Stimulated activated CD4-positive, alpha-beta T cell treated with anti-CD3 and anti-CD28 coated beads, Interleukin-2, amount 100 ng/mL, for 48 hours (primary cell): Measurements from ENCODE around the gene ALPP.
"Not testable (repeated sequence)": the region's sequence is repeated elsewhere in the genome, so short reads cannot be mapped to it uniquely, and the experiment has no call there.

Source experiments
- DNase-seq, 2 donors: peaks; one replicate each; pipeline ENCODE4 v3.0.0-alpha.2; 2020

ALPP gene

DNA sequence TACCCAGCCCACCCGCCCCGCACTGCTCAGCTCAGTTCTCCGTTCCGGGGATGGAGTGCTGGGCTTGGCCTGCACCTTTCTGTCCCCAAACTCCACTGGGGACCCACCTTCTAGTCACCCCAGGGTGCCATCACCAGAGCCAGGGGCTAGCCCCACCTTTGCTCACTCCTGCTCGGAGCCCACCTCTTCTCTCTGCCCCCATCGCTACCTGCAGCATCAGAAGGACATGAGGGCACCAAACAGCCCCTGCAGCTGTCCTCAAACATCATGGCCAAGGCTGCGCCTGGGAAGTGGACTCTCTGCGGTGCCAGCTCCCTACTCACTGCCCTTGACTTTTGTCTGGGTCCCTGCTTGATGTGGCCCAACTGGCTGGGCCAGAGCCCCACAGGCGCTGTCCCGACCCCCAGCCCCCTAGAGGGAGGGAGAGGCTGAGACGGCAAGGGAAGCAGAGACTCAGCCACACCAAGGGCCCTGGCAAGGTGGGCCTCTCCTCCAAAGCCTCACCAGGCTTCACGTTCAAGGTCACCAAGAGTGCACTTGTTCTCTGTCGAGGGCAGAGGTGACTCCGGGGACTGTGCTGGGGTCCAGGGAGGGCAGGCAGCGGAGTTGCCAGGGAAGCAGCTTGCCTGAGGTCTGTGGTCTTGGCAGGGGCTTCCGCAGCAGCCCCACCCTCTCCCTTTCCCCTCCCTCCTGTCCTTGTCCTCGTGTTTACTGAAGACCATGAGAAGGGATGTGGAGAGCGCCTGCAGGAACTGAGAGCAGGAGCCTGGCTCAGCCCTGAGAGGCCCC lies 13.6 kb upstream of the ALPP start:
- DNase-seq: not testable (repeated sequence)

DNA sequence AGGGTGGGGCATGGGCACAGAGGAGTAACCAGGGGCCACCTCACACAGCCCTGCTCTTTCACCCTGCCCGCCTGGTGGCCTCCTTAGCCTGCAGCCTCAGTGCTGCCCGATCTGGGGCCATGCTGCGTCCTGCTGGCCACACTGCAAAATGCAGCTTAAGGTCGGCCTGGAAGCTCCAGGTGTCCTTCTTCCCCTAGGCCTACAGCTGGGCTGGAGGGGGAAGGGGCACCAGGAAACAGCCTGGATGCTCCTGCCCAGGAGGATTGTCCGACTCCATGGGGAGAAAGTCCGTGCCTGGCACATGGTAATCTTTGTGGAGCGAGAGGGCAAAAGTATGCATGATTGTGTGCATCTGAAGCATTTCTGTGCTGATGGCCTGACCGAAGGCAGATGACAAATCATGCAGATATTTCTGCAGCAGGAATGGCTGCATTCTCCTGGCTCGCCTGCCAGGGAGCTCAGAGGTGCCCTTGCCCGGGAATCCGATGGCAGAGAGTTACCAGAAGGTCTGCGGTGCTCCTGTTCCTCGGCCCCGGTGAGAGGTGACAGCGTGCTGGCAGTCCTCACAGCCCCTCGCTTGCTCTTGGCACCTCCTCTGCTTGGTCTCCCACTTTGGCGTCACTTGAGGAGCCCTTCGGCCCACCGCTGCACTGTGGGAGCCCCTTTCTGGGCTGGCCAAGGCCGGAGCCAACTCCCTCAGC lies 12.8 kb upstream of the ALPP start:
- no peak for DNase-seq

DNA sequence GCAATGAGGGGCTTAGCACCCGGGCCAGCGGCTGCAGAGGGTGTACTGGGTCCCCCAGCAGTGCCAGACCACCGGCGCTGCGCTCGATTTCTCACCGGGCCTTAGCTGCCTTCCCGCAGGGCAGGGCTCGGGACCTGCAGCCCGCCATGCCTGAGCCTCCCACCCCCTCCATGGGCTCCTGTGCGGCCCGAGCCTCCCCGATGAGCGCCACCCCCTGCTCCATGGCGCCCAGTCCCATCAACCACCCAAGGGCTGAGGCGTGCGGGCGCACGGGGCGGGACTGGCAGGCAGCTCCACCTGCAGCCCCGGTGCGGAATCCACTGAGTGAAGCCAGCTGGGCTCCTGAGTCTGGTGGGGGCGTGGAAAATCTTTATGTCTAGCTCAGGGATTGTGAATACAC lies 12.1 kb upstream of the ALPP start:
- not testable (repeated sequence) for DNase-seq

DNA sequence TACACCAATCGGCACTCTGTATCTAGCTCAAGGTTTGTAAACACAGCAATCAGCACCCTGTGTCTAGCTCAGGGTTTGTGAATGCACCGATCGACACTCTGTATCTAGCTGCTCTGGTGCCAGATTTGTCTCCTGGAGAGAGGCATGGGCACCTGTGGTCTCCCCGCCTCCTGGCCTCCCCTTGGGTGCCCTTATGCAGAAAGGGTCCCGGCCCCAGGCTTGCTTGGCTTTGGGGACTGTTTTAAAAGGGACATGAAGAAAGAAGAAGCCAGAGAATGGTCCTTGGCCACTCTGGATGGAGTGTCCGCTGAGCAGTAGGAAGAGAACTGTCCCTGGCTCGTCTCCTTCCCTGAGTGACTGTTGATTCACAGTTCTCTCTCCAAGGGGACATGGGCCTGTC lies 11.5 kb upstream of the ALPP start:
- no peak for DNase-seq

DNA sequence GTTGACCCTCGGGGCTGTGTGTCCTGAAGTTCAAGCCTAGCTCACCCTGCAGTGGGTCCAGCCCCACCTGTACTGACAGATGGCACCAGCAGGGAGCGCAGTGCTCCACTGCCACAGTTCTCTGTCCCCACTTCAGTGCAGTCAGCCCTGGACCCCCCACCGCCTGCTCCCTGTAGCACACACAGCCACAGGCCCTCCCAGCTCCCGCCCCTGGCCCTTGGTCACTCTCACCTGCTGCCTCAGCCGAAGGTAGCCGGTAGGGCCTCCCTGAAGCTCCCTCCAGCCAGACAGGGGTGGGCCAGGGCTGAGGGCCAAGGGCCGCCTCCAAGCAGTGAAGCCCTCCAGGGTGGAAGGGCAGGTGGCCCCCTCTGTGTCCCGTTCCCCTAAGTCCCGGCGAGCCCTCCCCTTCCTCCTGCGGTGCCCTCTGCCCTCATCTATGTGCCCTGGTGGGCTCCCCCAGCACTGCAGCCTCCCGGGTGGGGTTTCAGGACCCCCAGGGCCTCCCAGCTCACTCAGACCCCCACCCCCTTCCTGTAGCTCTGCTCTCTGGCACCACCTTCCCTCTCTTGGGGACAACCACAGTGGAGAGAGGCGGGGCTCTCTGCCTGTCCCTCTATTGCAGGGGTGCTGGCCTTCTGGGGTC lies 10.8 kb upstream of the ALPP start:
- DNase-seq: no peak

DNA sequence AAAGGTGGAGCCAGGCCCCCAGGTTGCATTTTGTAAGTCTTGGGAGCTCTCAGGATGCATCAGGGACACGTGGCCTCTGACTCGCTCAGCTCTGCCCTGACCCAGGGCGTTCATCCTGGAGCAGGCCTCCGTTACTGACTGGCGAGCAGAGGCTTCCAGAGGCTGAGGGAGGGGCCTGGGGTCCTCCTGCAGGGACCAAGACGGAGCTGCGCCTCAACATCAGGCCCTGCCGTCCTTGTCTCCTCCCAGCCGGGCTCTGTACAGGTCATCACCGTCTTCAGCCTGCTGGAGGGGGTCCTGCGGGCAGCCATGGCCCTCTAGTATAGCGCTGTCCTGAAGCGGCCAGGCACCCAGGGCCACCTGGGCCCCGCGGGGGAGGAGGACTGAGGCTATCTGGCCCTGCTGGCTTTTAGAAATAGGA lies 10.2 kb upstream of the ALPP start:
- DNase-seq: no peak

DNA sequence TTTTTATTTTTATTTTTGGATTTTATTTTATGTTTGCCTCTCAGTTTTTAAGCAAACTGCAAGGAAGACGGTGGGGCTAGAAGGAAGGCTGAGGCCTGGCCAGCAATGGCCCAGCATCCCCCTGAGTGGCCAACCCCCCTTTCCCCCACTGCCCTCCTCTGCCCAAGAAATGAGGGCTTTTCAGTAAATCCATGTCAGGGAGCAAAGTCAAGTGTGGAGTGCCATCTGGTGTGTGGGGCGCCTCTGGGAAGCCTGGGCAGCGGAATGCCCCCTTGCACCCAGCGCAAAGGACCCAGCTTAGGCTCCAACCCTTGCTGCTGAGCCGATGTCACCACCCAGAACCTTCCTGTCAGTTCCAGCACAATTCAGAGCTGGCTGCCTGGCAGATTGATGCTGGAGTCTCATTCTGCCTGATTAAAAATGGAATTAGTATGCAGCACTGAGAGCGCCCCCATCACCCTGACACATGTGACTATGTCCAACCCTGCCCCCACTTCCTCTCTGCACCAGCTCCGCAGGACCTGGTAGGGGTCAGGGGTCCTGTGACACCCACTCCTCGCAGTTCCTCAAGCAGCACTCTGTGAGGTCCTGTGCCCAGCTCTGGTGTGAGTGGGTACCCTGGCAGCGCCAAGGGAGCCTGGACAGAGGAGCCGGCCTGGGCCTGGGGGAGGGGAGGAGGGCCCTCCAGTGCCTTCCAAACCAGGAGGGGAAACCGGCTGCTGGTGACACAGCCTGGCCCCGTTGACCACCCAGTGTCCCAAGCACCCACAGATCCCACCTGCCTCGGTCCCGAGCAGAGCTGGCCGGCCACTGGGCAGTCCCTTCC lies 9.2 kb upstream of the ALPP start:
- DNase-seq: no peak

DNA sequence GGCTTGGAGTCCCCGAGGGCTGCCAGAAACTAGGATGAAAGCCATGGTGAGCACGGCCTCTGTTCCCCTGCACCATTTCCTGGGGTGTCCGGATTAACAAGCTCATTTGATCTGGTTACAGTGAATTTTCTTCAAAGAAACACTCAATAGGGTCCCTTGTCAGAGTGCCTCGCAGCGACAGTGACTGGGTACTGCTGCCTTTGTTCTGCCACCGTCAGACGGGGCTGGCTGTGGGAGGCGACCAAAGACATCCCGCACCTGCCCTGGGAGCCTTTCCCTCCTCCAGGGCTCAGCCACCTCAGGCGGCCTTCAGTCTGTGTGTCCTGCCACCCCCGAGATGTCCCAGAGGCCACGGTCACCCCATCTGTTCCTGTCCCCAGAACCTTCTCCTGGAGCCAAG lies 8.5 kb upstream of the ALPP start:
- DNase-seq: not testable (repeated sequence)

DNA sequence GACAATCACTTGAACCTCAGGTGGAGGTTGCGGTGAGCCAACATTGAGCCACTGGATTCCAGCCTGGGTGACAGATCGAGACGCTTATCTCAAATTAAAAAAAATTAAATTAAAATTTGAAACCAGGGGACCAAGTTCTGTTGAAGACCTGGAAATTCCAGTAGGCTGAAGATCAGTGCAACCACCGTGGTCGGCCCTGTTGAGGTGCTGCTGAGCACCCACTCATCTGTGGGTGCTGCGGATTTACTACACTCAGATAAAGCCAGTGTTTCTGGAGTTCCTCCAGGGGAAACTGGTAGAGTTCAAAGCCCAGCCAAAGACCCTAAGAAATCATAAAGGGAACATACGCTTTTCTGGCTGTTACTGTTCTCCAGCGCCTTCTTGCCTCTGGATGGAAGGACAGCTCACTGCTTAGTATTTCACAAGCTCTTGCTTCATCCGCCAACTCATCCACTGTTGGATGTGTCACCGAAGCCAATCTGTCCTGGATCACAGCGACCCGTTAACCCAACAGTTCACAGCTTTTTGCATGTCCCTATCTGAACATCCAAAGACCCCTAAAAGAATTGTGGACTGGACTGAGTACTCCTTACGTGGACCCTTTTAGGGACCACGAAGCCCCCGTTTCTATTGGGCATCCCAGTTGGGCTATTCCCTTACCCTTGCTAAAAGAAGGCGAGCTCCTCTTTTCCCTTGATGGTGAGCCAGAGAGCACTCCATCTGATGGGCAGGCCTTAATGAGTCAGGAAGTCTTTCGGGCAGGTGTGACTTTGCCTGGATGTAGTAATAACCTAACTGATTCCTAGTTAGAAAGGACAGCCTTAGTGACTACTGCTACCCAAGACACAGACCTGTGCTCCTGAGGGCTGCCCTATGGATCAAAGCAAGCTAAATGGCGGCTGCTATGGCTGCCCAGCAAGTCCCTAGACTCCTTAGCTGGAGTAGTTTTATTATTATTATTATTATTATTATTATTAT lies 6.0 kb upstream of the ALPP start:
- DNase-seq: no peak

DNA sequence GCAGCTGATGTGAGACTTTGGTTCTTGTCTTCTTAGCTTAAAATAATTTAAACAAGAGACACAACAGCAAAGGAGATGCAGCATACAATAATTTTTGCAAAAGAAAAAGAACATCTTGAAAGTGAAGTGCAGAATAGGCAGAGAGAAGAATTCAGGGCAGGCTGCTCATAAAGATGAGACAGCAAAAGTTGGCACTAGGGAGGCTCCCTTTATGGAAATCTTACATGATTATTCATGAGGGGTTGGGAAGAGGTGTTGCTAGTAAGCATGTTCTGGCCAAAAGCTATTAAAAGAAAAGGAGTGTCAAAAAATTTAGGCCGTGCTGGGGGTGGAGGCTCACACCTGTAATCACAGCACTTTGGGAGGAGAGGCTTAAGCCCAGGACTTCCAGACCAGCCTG lies 4.2 kb upstream of the ALPP start:
- DNase-seq: no peak

DNA sequence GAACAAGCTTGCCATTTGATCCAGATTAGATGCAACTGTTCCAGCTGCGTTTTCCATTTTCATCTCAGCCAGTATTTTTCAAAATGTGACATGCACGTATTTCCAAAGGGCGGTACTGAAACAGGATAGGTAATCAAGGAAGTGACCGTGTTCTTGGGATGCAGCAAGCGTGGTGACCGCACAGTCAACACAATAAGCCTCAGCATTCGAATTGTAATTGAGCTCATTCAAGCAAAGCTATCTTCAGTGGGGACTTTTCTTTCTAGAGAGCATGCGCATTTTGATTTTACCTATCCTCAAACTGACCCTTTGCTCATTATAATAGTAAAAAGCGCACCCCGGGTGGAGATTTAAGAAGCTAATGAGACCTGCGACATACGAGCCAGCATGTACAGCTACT lies 3.4 kb upstream of the ALPP start:
- DNase-seq: no peak

DNA sequence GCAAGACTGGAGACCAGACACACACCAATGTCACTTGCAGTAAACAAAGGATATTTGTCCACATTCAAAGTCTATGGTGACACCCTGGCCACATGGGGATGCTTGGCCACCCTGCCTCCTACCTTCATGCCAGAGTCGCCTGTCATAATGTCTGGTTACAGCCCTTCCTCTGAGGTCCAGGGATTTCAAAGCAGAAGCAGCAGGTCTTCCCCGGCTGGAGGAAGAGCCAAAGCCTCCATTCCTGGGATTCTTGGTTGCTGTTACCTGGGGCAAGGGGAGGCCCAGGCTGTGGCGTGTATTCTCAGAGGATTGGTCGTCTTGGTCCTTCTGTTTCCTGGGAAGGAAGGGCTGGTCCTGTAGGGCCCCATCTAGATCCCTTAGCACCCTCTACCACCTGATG lies 2.3 kb upstream of the ALPP start:
- no peak for DNase-seq

DNA sequence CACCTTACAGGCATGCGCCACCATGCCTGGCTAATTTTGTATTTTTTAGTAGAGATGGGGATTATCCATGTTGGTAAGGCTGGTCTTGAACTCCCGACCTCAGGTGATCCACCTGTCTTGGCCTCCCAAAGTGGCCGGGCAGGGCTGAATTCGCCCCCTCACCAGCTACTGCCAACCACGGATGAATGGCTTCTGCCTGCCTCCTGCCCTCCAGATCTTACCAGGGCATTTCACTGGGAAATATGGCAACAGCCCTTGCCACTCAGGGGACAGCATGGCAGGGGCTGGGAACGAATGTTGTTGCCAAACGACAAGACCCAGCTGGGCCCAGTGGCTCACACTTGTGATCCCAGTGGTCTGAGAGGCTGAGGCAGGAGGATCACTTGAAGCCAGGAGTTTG lies 1.8 kb upstream of the ALPP start:
- no peak for DNase-seq

DNA sequence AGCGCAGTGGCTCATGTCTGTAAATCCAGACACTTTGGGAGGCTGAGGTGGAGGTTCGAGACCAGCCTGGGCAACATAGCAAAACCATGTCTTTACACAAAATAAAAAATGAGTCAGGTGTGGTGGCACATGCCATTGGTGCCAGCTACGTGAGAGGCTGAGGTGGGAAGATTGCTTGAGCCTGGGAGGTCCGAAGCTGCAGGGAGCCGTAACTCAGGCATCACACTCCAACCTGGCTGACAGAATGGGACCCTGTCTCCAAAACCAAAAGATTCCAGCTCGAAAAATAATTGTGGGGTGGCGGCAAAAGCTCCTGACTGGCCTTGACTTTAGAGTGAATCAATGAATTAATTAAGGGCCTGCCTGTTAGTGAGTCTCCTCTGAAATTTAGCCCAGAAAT lies 1.2 kb upstream of the ALPP start:
- DNase-seq: no peak

DNA sequence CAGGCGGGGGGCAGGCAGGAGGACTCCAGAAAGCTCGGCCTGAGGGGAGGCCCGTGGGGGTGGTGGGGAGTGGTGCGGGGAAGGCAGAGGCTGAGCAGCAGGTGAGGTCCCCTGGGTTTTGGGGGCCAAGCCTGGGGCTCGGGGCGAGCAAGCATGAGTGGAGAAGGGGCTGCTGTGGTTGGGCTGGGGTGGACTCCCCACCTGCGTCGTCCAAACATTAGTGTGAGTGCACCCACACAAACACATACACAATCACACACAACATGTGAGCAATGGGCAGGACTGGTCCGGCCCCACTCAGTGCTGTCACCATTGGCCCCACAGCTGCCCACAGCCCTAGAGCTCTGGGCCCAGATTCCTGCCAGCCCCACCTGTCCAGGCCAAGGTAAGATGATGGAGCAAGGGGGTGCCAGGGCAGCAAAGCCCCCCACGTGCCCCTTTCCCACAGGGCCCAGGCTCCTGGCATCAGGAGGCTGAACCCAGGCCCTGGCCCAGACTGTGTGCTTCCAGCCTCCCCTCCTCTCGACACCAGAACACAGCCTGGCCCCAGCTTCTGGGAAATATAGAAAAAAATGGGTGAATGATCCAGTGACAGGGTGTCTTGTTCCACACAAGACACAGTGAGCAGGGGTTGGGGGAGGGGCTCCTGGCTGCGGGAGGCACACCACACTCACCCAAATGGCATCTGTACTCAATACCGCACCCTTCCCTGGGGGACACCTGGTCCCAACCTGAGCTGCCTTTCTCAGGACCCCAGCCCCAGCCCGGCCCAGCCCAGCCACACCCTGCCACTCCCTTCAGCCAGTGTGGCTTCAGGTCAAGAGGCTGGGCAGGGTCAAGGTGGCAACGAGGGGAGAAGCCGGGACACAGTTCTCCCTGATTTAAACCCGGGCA lies 463 bp upstream of the ALPP start:
- no peak for DNase-seq

DNA sequence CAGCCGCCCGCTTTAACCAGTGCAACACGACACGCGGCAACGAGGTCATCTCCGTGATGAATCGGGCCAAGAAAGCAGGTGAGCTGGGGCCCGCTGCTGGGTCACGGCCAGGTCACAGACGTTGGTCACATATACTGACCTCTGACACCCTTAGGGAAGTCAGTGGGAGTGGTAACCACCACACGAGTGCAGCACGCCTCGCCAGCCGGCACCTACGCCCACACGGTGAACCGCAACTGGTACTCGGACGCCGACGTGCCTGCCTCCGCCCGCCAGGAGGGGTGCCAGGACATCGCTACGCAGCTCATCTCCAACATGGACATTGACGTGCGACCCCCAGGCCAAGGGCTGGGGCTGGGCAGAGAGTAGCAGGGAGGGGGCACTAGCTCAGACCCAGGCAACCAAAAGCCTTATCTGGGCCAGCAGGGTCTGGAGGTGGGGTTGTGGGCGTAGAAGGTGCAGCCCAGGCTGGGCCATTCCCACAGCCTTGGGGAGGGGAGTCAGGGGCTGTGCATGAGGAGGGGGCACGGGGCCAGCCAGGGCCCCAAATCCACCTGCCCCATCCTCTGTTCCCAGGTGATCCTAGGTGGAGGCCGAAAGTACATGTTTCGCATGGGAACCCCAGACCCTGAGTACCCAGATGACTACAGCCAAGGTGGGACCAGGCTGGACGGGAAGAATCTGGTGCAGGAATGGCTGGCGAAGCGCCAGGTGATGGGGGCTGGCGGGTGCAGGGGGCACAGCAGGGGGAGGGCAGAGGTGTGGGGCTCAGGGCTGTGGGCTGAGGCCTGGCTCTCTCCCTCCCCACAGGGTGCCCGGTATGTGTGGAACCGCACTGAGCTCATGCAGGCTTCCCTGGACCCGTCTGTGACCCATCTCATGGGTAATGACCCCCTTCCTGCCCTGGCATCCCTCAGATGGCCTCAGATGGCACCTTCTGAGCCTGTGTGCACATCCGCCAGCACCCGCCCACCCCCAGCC lies 1.3 kb downstream of the ALPP start:
- DNase-seq: not testable (repeated sequence)

DNA sequence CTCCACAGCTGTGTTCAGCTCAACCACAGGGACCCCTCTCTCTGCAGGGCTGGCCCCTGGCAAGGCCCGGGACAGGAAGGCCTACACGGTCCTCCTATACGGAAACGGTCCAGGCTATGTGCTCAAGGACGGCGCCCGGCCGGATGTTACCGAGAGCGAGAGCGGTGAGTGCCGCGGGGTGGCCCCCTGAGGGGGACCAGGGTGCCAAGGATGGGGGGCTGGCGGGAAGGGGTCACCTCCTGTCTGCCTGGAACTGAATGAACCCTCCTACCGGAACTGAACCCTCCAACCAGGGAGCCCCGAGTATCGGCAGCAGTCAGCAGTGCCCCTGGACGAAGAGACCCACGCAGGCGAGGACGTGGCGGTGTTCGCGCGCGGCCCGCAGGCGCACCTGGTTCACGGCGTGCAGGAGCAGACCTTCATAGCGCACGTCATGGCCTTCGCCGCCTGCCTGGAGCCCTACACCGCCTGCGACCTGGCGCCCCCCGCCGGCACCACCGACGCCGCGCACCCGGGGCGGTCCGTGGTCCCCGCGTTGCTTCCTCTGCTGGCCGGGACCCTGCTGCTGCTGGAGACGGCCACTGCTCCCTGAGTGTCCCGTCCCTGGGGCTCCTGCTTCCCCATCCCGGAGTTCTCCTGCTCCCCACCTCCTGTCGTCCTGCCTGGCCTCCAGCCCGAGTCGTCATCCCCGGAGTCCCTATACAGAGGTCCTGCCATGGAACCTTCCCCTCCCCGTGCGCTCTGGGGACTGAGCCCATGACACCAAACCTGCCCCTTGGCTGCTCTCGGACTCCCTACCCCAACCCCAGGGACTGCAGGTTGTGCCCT lies 2.9 kb downstream of the ALPP start:
- DNase-seq: peak in 1 of 2 donors; percentile 22
